IMR-90 (cell line): Measurements from ENCODE around the gene LLGL1. TPM values are rescaled to one million over a fixed set of nuclear protein-coding genes. Genes with fewer than 3 reads are reported as not detected.

Source experiments
- ATAC-seq: fragments of 200-7000 bp; cut with Tn5 transposase; 2 replicates; pipeline ENCODE4 v1.9.1; 2020; ENCODE audit warnings: low read depth, mild to moderate bottlenecking, moderate library complexity
- BruUV-seq: library from RNA; stranded (reverse); fragments of 400-500 nt; replicated peaks from 2 replicates; lab custom pipeline; 2021; lab: Mats Ljungman, UMichigan
- CTCF ChIA-PET: fragments of 300-600 bp; formaldehyde crosslinking; extraction: SDS; loops from one replicate; lab custom pipeline; 2021; ENCODE audit warnings: antibody characterized with exemption; lab: Yijun Ruan, JAX
- POLR2A ChIA-PET: fragments of 300-600 bp; sonication (Branson Sonifier 250); formaldehyde crosslinking; loops from one replicate; lab custom pipeline; 2022; ENCODE audit warnings: antibody characterized with exemption; ENCODE audit not compliant: unreplicated experiment; lab: Charles Lee
- DNase-seq: peaks from one replicate; pipeline ENCODE4 v3.0.0; 2013
- H2AFZ ChIP-seq: replicated peaks from 2 replicates; pipeline ENCODE3; 2013; ENCODE audit warnings: low read length, mild to moderate bottlenecking; ENCODE audit not compliant: poor library complexity
- H2AK5ac ChIP-seq: 2 replicates; pipeline ENCODE4 v1.6.1; 2013; ENCODE audit warnings: low read depth, low read length, inconsistent platforms
- H2AK9ac ChIP-seq: replicated peaks from 2 replicates; pipeline ENCODE3; 2013; ENCODE audit warnings: mild to moderate bottlenecking, low read depth, low read length, moderate library complexity; ENCODE audit not compliant: poor library complexity
- H2BK120ac ChIP-seq: 2 replicates; pipeline ENCODE4 v1.6.1; 2013; ENCODE audit warnings: low read depth, low read length, inconsistent platforms
- H2BK15ac ChIP-seq: 3 replicates; pipeline ENCODE4 v1.6.1; 2013; ENCODE audit warnings: low read depth, low read length, inconsistent platforms
- H2BK20ac ChIP-seq: 2 replicates; pipeline ENCODE4 v1.6.1; 2013; ENCODE audit warnings: low read depth, mild to moderate bottlenecking, inconsistent platforms, low read length, moderate library complexity
- H2BK5ac ChIP-seq: 2 replicates; pipeline ENCODE4 v1.6.1; 2013; ENCODE audit warnings: mild to moderate bottlenecking, low read depth, low read length, inconsistent platforms; ENCODE audit not compliant: poor library complexity, severe bottlenecking
- H3K14ac ChIP-seq: replicated peaks from 2 replicates; pipeline ENCODE4 v1.6.1; 2013; ENCODE audit warnings: low read depth, low read length, inconsistent platforms
- H3K18ac ChIP-seq: 2 replicates; pipeline ENCODE4 v1.6.1; 2013; ENCODE audit warnings: low read depth, low read length, control low read depth
- H3K23ac ChIP-seq: 2 replicates; pipeline ENCODE4 v1.6.1; 2013; ENCODE audit warnings: low read depth, low read length, inconsistent platforms
- H3K27ac ChIP-seq: 2 replicates; pipeline ENCODE4 v1.5.1; 2013; ENCODE audit warnings: mild to moderate bottlenecking, control low read depth, low read length; ENCODE audit not compliant: insufficient read depth
- H3K27me3 ChIP-seq: 2 replicates; pipeline ENCODE4 v1.6.1; 2013; ENCODE audit warnings: low read length; ENCODE audit not compliant: control insufficient read depth, insufficient read depth
- H3K36me3 ChIP-seq: 2 replicates; pipeline ENCODE4 v1.6.1; 2013; ENCODE audit warnings: low read length, mixed read lengths; ENCODE audit not compliant: control insufficient read depth, insufficient read depth
- H3K4ac ChIP-seq: 2 replicates; pipeline ENCODE4 v1.6.1; 2013; ENCODE audit warnings: low read depth, low read length, inconsistent platforms
- H3K4me1 ChIP-seq: 2 replicates; pipeline ENCODE4 v1.6.1; 2013; ENCODE audit warnings: low read length, mixed read lengths; ENCODE audit not compliant: control insufficient read depth, insufficient read depth
- H3K4me2 ChIP-seq: 2 replicates; pipeline ENCODE4 v1.6.1; 2013; ENCODE audit warnings: low read depth, mild to moderate bottlenecking, control low read depth, low read length, moderate library complexity
- H3K4me3 ChIP-seq: 2 replicates; pipeline ENCODE4 v1.5.1; 2013; ENCODE audit warnings: low read depth, mild to moderate bottlenecking, control low read depth, low read length, moderate library complexity; ENCODE audit not compliant: insufficient read depth
- H3K56ac ChIP-seq: 2 replicates; pipeline ENCODE4 v1.6.1; 2013; ENCODE audit warnings: low read length, inconsistent platforms; ENCODE audit not compliant: insufficient read depth; ENCODE audit errors: extremely low read depth
- H3K79me1 ChIP-seq, 2 experiments: 2 replicates each; pipeline ENCODE4 v1.6.1; 2013; ENCODE audit warnings: low read length in 2 of 2, inconsistent platforms in 1 of 2, low read depth in 1 of 2
- H3K9ac ChIP-seq: 2 replicates; pipeline ENCODE4 v1.6.1; 2013; ENCODE audit warnings: low read depth, low read length, control low read depth
- H3K9me1 ChIP-seq: 2 replicates; pipeline ENCODE4 v1.6.1; 2013; ENCODE audit warnings: low read length, inconsistent platforms; ENCODE audit not compliant: insufficient read depth
- H3K9me3 ChIP-seq: 2 replicates; pipeline ENCODE4 v1.6.1; 2013; ENCODE audit warnings: low read length; ENCODE audit not compliant: control insufficient read depth, insufficient read depth
- H4K20me1 ChIP-seq: 2 replicates; pipeline ENCODE4 v1.6.1; 2013; ENCODE audit warnings: low read length, inconsistent platforms; ENCODE audit not compliant: insufficient read depth
- H4K5ac ChIP-seq: 2 replicates; pipeline ENCODE4 v1.6.1; 2013; ENCODE audit warnings: mild to moderate bottlenecking, low read depth, low read length, control low read depth
- H4K8ac ChIP-seq, 2 experiments: 2 replicates each; pipeline ENCODE4 v1.6.1; 2013; ENCODE audit warnings: low read depth in 2 of 2, low read length in 2 of 2, control low read depth in 1 of 2, inconsistent platforms in 1 of 2
- H4K91ac ChIP-seq: 2 replicates; pipeline ENCODE4 v1.6.1; 2013; ENCODE audit warnings: low read depth, low read length, inconsistent platforms; ENCODE audit not compliant: insufficient read depth
- BHLHE40 ChIP-seq: fragments of 150-350 bp; IDR thresholded peaks from 2 replicates; pipeline ENCODE4 v1.6.1; 2016; ENCODE audit warnings: mild to moderate bottlenecking, low read depth, low read length
- CEBPB ChIP-seq: IDR thresholded peaks from 2 replicates; pipeline ENCODE4 v1.6.1; 2012; ENCODE audit warnings: low read depth, low read length, improper control_type of control experiment
- CHD1 ChIP-seq: IDR thresholded peaks from 2 replicates; pipeline ENCODE4 v1.6.1; 2012; ENCODE audit warnings: low read depth, low read length, improper control_type of control experiment
- FOS ChIP-seq: fragments of 150-350 bp; IDR thresholded peaks from 2 replicates; pipeline ENCODE4 v1.6.1; 2016; ENCODE audit warnings: low read depth, low read length
- MAZ ChIP-seq: IDR thresholded peaks from 2 replicates; pipeline ENCODE4 v1.6.1; 2012; ENCODE audit warnings: low read depth, mild to moderate bottlenecking, low read length, improper control_type of control experiment, moderate library complexity, borderline replicate concordance
- MXI1 ChIP-seq: IDR thresholded peaks from 2 replicates; pipeline ENCODE4 v1.6.1; 2012; ENCODE audit warnings: low read depth, mild to moderate bottlenecking, low read length, moderate library complexity, borderline replicate concordance
- NFE2L2 ChIP-seq: fragments of 150-350 bp; IDR thresholded peaks from 2 replicates; pipeline ENCODE4 v1.6.1; 2016; ENCODE audit warnings: low read depth, mild to moderate bottlenecking, low read length
- SMC3 ChIP-seq: fragments of 150-350 bp; IDR thresholded peaks from 2 replicates; pipeline ENCODE4 v1.6.1; 2016; ENCODE audit warnings: low read depth, mild to moderate bottlenecking, antibody characterized with exemption, low read length, moderate library complexity
- dilution Hi-C: fragments of 300-500 bp; cut with HindIII; formaldehyde crosslinking; loops from one replicate; pipeline ENCODE4 v1.14.3; 2018; ENCODE audit warnings: low sequenced_read_pairs; ENCODE audit not compliant: unreplicated experiment
- in situ Hi-C: fragments of 300-500 bp; cut with MboI; formaldehyde crosslinking; loops from 3 replicates; pipeline ENCODE4 v1.14.3; 2019; ENCODE audit warnings: low sequenced_read_pairs, inconsistent platforms, mixed read lengths
- intact Hi-C: fragments of 100-400 bp; cut with micrococcal nuclease; formaldehyde crosslinking; loops from 2 replicates; pipeline ENCODE4 v1.10.0; 2022
- polyA plus RNA-seq, 3 experiments: library from polyadenylated mRNA; depleted of rRNA; stranded (reverse); fragments of >200 nt; gene quantifications; 2 replicates each; pipeline ENCODE4 v1.2.3, GENCODE V29; 2012; ENCODE audit warnings: low replicate concordance in 1 of 3
- total RNA-seq: library from RNA; depleted of rRNA; stranded (reverse); fragments of >200 nt; gene quantifications from 2 replicates; pipeline ENCODE4 v1.2.3, GENCODE V29; 2012

The LLGL1 gene
- total and polyA plus RNA-seq, 2 of the 4 experiments (the other 2 are of a cell fraction): 40.1 to 52.9 TPM

DNA sequence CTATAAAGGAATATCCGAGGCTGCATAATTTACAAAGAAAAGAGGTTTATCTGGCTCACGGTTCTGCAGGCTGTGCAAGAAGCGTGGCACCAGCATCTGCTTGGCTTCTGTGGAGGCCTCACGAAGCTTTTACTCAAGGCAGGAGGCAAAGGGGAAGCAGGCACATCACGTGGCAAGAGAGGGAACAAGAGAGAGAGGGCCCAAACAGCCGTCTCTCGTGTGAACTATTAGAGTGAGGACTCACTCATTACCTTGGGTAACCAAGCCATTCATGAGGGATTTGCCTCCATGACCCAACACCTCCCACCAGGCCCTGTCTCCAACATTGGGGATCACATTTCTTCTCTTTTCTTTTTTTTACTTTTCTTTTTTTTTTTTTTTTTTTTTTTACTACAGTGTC, 49.3 kb upstream of the LLGL1 start (continued):
- TF ChIP-seq MXI1 (no peak), MAZ (no peak), NFE2L2 (no peak), FOS (no peak)

- Histone ChIP-seq H3K27ac (no peak overlapping the region), H3K23ac (no peak overlapping the region), H3K4ac (no peak overlapping the region), H4K8ac (no peak overlapping the region), H3K9ac (no peak overlapping the region), H3K9me3 (no peaks in the 10 kb centered on the region), H3K14ac (no peak overlapping the region), H2BK120ac (no peak overlapping the region), H4K5ac (no peak overlapping the region), H2BK20ac (no peak overlapping the region), H3K79me1 (peaks cover 4 to 5% of the 10 kb centered on the region in 2 experiments; a peak in 3 of 4 replicates), H2AFZ (no peak overlapping the region), H3K4me2 (no peak overlapping the region), H3K4me1 (peaks cover 11% of the 10 kb centered on the region), H2AK9ac (no peak overlapping the region), H2BK15ac (no peak overlapping the region), H3K9me1 (peaks cover 10% of the 10 kb centered on the region), H3K56ac (no peak overlapping the region), H3K36me3 (no peaks in the 10 kb centered on the region), H3K4me3 (no peak overlapping the region), H3K18ac (no peak overlapping the region), H4K91ac (no peak overlapping the region), H2BK5ac (no peak overlapping the region), H4K20me1 (no peaks in the 10 kb centered on the region), H3K27me3 (no peaks in the 10 kb centered on the region), H2AK5ac (no peak overlapping the region)
- ATAC-seq (no peak), DNase-seq (no peak)
- ChIA-PET POLR2A (no interaction called here), CTCF (interaction anchor here (0.6 kb wide), 1 partner anchor 122 kb away, joined by 3 read pairs; no protein-coding TSS in a partner anchor)
- in situ Hi-C loops: no loop called here
- TF ChIP-seq CHD1 (no peak), CEBPB (no peak), SMC3 (no peak), BHLHE40 (no peak)
- dilution Hi-C loops: no loop called here
- no TSS peak for BruUV-seq
- intact Hi-C loops: no loop called here
Measured at GRCh38 chr17:18177133-18177532, 48.3 kb upstream of the LLGL1 start.
